ENCODE measurements around the gene RABGAP1.

DNA sequence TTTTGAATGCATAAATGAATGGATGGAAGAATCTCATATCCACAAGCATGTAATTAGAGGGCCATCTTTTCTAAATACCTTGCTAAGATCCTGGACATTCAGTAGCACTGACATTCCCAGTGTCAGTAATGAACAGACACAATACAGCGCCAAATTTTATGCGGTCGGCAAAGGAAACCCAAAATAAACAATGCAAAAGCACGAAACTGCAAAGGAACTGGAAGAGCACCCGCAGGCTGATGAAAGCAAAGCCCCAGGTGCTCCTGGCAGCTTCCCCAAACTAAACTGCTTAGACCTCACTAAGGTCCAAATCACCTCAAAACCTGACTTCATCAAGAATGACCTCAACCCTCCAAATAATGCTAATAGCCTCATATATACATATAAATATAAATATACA is 194.6 kb downstream of the RABGAP1 start:
- TF ChIP-seq CTCF (IDR thresholded peaks at IDR 0.05; ENCODE audit: insufficient read depth, low read length) = no peak
- no peak for TF ChIP-seq POLR2AphosphoS5 (IDR thresholded peaks at IDR 0.05; ENCODE audit: low read depth)
- TF ChIP-seq REST (IDR thresholded peaks at IDR 0.05; ENCODE audit: insufficient replicate concordance, low read depth) = no peak
- TF ChIP-seq GABPA (IDR thresholded peaks at IDR 0.05; ENCODE audit: low read depth) = no peak

All from HL-60 (cell line).